Glutamatergic neuron (in vitro differentiated cells): ENCODE data around the gene CDKN2B-AS1. TPM values are rescaled to one million over a fixed set of nuclear protein-coding genes. Genes with fewer than 3 reads are reported as not detected.

ENCODE experiments used
- DNase-seq: peaks from one replicate; pipeline ENCODE4 v3.0.0; 2022
- H3K27ac Mint-ChIP-seq: one replicate; pipeline ENCODE4 v1.8.0; 2020; ENCODE audit warnings: mild to moderate bottlenecking, mixed read lengths, inconsistent platforms; ENCODE audit not compliant: unreplicated experiment
- H3K27me3 Mint-ChIP-seq: one replicate; pipeline ENCODE4 v1.8.0; 2020; ENCODE audit warnings: mild to moderate bottlenecking, moderate library complexity, mixed read lengths, inconsistent platforms; ENCODE audit not compliant: unreplicated experiment
- H3K36me3 Mint-ChIP-seq: one replicate; pipeline ENCODE4 v1.8.0; 2020; ENCODE audit warnings: mild to moderate bottlenecking, mixed read lengths, inconsistent platforms; ENCODE audit not compliant: unreplicated experiment
- H3K4me1 Mint-ChIP-seq: one replicate; pipeline ENCODE4 v1.8.0; 2020; ENCODE audit warnings: mild to moderate bottlenecking, low read depth, mixed read lengths, inconsistent platforms; ENCODE audit not compliant: unreplicated experiment
- H3K4me3 Mint-ChIP-seq: one replicate; pipeline ENCODE4 v1.8.0; 2020; ENCODE audit warnings: mild to moderate bottlenecking, mixed read lengths, inconsistent platforms; ENCODE audit not compliant: unreplicated experiment
- H3K9me3 Mint-ChIP-seq: one replicate; pipeline ENCODE4 v1.8.0; 2020; ENCODE audit warnings: mild to moderate bottlenecking, moderate library complexity, mixed read lengths, inconsistent platforms; ENCODE audit not compliant: unreplicated experiment
- total RNA-seq: library from RNA; stranded (reverse); fragmentation: NEBNext Ultra II Directional; extraction: Animal tissue kit (Norgen Biotek cat#: 25700); gene quantifications from one replicate; pipeline ENCODE4 v1.2.1, GENCODE V29; 2021; ENCODE audit not compliant: unreplicated experiment
- TF ChIP-seq, protein P1 (sequence below): fragments of 200-600 bp; sonication (generic); IDR thresholded peaks from one replicate; pipeline ENCODE4 v1.5.0; 2021; ENCODE audit not compliant: partially characterized antibody, unreplicated experiment

CDKN2B-AS1 gene
- total RNA-seq, 1 donor from 2014 or later, result not detected

DNA sequence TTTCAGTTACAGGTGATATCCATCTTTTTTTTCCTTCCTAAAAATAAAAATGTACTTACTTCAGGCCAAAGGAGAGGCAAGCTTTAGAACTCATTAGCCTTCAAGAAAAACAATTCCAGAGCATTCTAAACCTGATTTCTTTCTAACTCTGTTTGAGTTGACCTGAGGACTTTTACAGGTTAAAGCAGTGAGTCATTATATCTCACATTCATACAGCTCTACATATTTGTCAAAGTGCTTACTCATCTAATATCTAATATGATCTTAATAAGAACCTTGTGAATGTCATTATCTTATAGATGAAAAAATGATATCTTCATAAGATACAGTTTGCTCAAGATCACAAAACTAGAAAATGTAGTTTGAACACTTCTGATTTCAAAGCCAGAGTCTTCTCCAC is 163.7 kb downstream of the CDKN2B-AS1 start:
- DNase-seq, result no peak
- Mint-ChIP-seq H3K27me3 (no peaks in the 10 kb centered on the region), H3K9me3 (no peaks in the 10 kb centered on the region), H3K4me1 (no peaks in the 10 kb centered on the region), H3K36me3 (no peaks in the 10 kb centered on the region), H3K4me3 (no peak overlapping the region), H3K27ac (no peak overlapping the region)
- TF ChIP-seq, protein P1, sequence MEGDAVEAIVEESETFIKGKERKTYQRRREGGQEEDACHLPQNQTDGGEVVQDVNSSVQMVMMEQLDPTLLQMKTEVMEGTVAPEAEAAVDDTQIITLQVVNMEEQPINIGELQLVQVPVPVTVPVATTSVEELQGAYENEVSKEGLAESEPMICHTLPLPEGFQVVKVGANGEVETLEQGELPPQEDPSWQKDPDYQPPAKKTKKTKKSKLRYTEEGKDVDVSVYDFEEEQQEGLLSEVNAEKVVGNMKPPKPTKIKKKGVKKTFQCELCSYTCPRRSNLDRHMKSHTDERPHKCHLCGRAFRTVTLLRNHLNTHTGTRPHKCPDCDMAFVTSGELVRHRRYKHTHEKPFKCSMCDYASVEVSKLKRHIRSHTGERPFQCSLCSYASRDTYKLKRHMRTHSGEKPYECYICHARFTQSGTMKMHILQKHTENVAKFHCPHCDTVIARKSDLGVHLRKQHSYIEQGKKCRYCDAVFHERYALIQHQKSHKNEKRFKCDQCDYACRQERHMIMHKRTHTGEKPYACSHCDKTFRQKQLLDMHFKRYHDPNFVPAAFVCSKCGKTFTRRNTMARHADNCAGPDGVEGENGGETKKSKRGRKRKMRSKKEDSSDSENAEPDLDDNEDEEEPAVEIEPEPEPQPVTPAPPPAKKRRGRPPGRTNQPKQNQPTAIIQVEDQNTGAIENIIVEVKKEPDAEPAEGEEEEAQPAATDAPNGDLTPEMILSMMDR, result no peak

DNA sequence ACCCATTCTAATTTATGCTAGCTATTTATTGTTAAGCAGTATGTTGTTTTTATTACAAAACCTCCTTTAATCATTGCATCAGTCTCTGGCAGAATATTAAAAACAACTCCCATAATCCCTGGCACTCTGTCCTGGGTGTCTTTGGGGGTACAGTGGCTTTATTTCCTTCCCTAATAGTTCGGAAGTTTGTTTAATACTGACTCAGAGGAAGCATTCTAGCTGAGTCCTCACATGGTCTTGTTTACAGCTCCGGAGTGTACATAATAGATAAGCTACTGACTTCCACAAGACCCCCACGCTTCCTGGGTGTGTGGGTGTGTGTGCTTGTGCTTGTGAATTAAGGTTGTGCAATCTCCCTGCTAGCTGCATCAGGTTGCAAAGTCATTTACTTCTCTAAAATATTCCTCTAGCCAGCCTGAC is 164.3 kb downstream of the CDKN2B-AS1 start:
- DNase-seq, result no peak
- Mint-ChIP-seq H3K9me3 (no peaks in the 10 kb centered on the region), H3K27ac (no peak overlapping the region), H3K4me1 (no peaks in the 10 kb centered on the region), H3K4me3 (no peak overlapping the region), H3K27me3 (no peaks in the 10 kb centered on the region), H3K36me3 (no peaks in the 10 kb centered on the region)
- TF ChIP-seq, protein P1, result no peak

DNA sequence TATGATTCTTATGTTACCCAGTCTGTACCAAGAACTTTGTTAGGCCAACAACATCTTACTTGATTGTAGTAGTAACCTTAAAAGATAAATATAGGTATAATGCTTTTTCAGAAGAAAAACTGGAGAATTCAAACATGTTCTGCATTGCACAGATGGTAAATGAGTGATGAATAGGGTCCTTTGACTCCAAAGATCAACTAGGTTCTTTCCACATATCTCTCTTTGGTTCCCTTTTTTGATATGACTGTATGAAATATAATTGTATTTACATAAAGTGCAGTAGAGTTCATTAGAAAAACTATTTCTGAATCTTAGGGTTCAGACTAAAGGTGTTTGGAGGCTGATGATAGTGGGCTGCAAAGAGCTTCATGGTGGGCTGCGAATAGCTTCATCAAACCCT is 165.0 kb downstream of the CDKN2B-AS1 start:
- no peak overlapping the region for H3K27ac Mint-ChIP-seq
- no peaks in the 10 kb centered on the region for H3K36me3 Mint-ChIP-seq
- no peaks in the 10 kb centered on the region for H3K27me3 Mint-ChIP-seq
- H3K4me1 Mint-ChIP-seq, result no peaks in the 10 kb centered on the region
- no peak overlapping the region for H3K4me3 Mint-ChIP-seq
- no peaks in the 10 kb centered on the region for H3K9me3 Mint-ChIP-seq
- no peak for DNase-seq
- TF ChIP-seq, protein P1, result no peak

DNA sequence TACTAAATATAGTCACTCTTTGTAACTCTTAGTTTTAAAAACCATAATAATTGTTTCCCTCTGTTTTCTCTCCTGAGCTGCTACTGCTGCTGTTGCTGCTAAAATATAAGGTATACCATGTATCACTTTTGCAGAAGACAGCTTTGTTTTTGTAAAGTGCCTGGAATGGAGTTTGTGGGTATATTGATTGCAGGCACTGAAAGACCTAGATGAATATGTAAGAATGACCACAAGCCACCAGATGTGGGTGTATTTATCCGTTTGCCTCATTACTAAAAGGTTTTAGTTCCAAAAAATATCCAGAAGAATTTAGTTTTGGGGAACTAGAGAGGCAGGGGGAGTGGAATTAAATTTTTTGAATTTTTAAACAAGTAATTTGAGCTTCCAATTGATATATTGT is 165.6 kb downstream of the CDKN2B-AS1 start:
- Mint-ChIP-seq H3K27ac (no peak overlapping the region), H3K9me3 (no peaks in the 10 kb centered on the region), H3K36me3 (no peaks in the 10 kb centered on the region), H3K4me1 (no peaks in the 10 kb centered on the region), H3K27me3 (no peaks in the 10 kb centered on the region), H3K4me3 (no peak overlapping the region)
- DNase-seq, result no peak
- TF ChIP-seq, protein P1, result no peak

DNA sequence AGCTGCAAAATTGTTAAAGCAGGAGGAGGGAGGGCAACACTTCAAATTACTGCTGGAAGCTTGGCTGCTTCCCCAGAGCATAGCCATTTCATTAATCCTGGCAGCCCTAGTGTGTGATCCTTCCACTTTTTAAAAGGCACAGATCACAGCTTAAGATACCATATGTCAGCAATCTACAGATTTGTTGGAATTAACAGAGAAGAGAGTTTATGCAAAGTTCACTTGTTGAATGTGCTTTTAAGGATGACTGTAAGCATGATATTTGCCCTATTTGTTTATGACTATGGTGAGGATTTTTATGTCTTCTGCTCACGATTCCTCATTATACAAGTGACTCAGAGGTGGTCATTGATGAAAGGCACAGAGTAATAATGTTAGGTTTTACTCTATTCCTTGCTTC is 170.6 kb downstream of the CDKN2B-AS1 start:
- no peak for DNase-seq
- no peak overlapping the region for H3K4me3 Mint-ChIP-seq

More for the DNA sequence above, 170.6 kb downstream of the CDKN2B-AS1 start:
- TF ChIP-seq, protein P1, result no peak
- H3K27me3 Mint-ChIP-seq, result no peaks in the 10 kb centered on the region
- no peak overlapping the region for H3K27ac Mint-ChIP-seq
- H3K9me3 Mint-ChIP-seq, result no peaks in the 10 kb centered on the region
- H3K36me3 Mint-ChIP-seq, result no peaks in the 10 kb centered on the region
- no peaks in the 10 kb centered on the region for H3K4me1 Mint-ChIP-seq
